CD4-positive, alpha-beta T cell (primary cell): Measurements from ENCODE around the gene ATG7. TPM values are rescaled to one million over a fixed set of nuclear protein-coding genes. Genes with fewer than 3 reads are reported as not detected.

Source experiments
- ATAC-seq: fragments of 200-7000 bp; cut with Tn5 transposase; one replicate; pipeline ENCODE4 v1.10.0; 2022; ENCODE audit warnings: mild to moderate bottlenecking; ENCODE audit not compliant: poor library complexity
- CTCF ChIA-PET: fragments of 350-600 bp; sonication (Branson Sonifier 250); formaldehyde crosslinking; loops from one replicate; lab custom pipeline; 2021; ENCODE audit warnings: antibody characterized with exemption, inconsistent platforms; lab: Charles Lee
- POLR2A ChIA-PET: fragments of 350-600 bp; sonication (Branson Sonifier 250); formaldehyde crosslinking; loops from one replicate; lab custom pipeline; 2021; ENCODE audit warnings: antibody characterized with exemption, inconsistent platforms; lab: Charles Lee
- DNase-seq, 14 experiments: peaks; one replicate each; pipeline ENCODE4 v3.0.0-alpha.2; 2013 to 2020; ENCODE audit warnings: mixed read lengths in 2 of 14
- H3K27ac ChIP-seq, 2 donors: one replicate each; pipeline versions ENCODE4 v1.5.1 to v1.7.0; 2013; ENCODE audit warnings: low read length in 2 of 2, low read depth in 1 of 2, mild to moderate bottlenecking in 1 of 2
- H3K27me3 ChIP-seq, 2 experiments: 1 replicate in 1 of 2; 2 replicates in 1 of 2; pipeline versions ENCODE4 v1.6.1 to v1.7.0; 2013; ENCODE audit warnings: low read length in 2 of 2, control low read depth in 1 of 2, mild to moderate bottlenecking in 1 of 2, moderate library complexity in 1 of 2; ENCODE audit not compliant: insufficient read depth in 2 of 2, control insufficient read depth in 1 of 2
- H3K36me3 ChIP-seq: one replicate; pipeline ENCODE4 v1.6.1; 2013; ENCODE audit warnings: low read length, control low read depth; ENCODE audit not compliant: insufficient read depth
- H3K4me1 ChIP-seq: one replicate; pipeline ENCODE4 v1.6.1; 2013; ENCODE audit warnings: low read length, control low read depth; ENCODE audit not compliant: insufficient read depth
- H3K4me3 ChIP-seq: one replicate; pipeline ENCODE4 v1.5.1; 2013; ENCODE audit warnings: mild to moderate bottlenecking, low read length, moderate library complexity
- H3K9me3 ChIP-seq, 2 experiments: 1 replicate in 1 of 2; 2 replicates in 1 of 2; pipeline versions ENCODE4 v1.6.1 to v1.7.0; 2013; ENCODE audit warnings: low read length in 2 of 2, mild to moderate bottlenecking in 2 of 2, control low read depth in 1 of 2, moderate library complexity in 1 of 2; ENCODE audit not compliant: control insufficient read depth in 1 of 2, insufficient read depth in 1 of 2
- H3K27ac Mint-ChIP-seq: one replicate; pipeline ENCODE4 v1.8.0; 2020; ENCODE audit warnings: mixed read lengths
- H3K27me3 Mint-ChIP-seq: one replicate; pipeline ENCODE4 v1.8.0; 2021; ENCODE audit warnings: mixed read lengths
- H3K36me3 Mint-ChIP-seq: one replicate; pipeline ENCODE4 v1.8.0; 2021; ENCODE audit warnings: low read depth, mixed read lengths
- H3K4me1 Mint-ChIP-seq: one replicate; pipeline ENCODE4 v1.8.0; 2021; ENCODE audit warnings: low read depth, mixed read lengths
- H3K4me3 Mint-ChIP-seq: one replicate; pipeline ENCODE4 v1.8.0; 2020; ENCODE audit warnings: mild to moderate bottlenecking, mixed read lengths
- H3K9me3 Mint-ChIP-seq: one replicate; pipeline ENCODE4 v1.8.0; 2020; ENCODE audit warnings: mixed read lengths
- intact Hi-C, 2 experiments: fragments of 100-400 bp; cut with DNase I in 1 of 2; cut with micrococcal nuclease in 1 of 2; formaldehyde crosslinking; loops; one replicate each; pipeline versions ENCODE4 v1.15.1 to v1.9.0; 2023 to 2025; cut with DNase I, micrococcal nuclease
- total RNA-seq, 174 experiments: library from RNA in 2 of 174; stranded (reverse) in 2 of 174; gene quantifications; one replicate each; pipeline ENCODE4 v1.2.3 and lab custom pipeline; 2021 to 2026
- TF ChIP-seq, protein P1 (sequence below): fragments of 200-600 bp; IDR thresholded peaks from one replicate; pipeline ENCODE4 v1.8.0; 2022; ENCODE audit warnings: antibody characterized with exemption, mild to moderate bottlenecking

Gene ATG7
- total RNA-seq, 2 experiments from 2014 or later, result 21.4 to 25.7 TPM

DNA sequence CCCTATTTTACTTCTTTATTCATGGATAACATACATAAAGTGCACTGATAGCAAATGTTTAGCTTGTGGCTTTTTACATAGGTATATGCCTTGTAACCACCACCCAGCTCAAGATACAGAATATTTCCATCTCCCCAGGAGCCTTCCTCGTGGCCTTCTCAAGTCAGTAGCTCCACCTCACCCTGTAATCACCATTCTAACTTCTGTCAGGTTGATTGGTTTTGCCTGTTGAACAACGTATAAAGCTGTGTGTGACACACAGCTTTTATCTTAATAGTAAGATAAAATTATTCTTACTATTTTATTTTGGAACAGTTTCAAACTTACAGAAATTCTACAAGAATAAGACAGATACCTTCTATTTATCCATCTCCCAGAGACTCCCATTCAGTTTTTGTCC is 13.3 kb downstream of the ATG7 start:
- Histone ChIP-seq H3K4me1 (peaks cover 18% of the 10 kb centered on the region), H3K36me3 (peaks cover 27% of the 10 kb centered on the region)

GRCh38 chr3:11287404-11287803 is 15.2 kb downstream of the ATG7 start:
- Mint-ChIP-seq H3K27me3 (no peaks in the 10 kb centered on the region), H3K36me3 (peaks cover 31% of the 10 kb centered on the region), H3K4me1 (peaks cover 58% of the 10 kb centered on the region), H3K4me3 (no peak overlapping the region), H3K9me3 (no peaks in the 10 kb centered on the region), H3K27ac (peak overlapping the region; percentile 88)
- Histone ChIP-seq H3K4me1 (peaks cover 35% of the 10 kb centered on the region), H3K36me3 (peaks cover 13% of the 10 kb centered on the region), H3K9me3 (no peaks in the 10 kb centered on the region), H3K27ac (peak overlapping the region in 1 of 2 donors; percentile 7), H3K27me3 (no peaks in the 10 kb centered on the region), H3K4me3 (no peak overlapping the region)
- no peak for DNase-seq
- TF ChIP-seq, protein P1, sequence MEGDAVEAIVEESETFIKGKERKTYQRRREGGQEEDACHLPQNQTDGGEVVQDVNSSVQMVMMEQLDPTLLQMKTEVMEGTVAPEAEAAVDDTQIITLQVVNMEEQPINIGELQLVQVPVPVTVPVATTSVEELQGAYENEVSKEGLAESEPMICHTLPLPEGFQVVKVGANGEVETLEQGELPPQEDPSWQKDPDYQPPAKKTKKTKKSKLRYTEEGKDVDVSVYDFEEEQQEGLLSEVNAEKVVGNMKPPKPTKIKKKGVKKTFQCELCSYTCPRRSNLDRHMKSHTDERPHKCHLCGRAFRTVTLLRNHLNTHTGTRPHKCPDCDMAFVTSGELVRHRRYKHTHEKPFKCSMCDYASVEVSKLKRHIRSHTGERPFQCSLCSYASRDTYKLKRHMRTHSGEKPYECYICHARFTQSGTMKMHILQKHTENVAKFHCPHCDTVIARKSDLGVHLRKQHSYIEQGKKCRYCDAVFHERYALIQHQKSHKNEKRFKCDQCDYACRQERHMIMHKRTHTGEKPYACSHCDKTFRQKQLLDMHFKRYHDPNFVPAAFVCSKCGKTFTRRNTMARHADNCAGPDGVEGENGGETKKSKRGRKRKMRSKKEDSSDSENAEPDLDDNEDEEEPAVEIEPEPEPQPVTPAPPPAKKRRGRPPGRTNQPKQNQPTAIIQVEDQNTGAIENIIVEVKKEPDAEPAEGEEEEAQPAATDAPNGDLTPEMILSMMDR, result no peak
- ATAC-seq, result no peak
- CTCF ChIA-PET, result no interaction called here
- POLR2A ChIA-PET, result interaction anchor here (0.5 to 2.5 kb wide), 2 partner anchors 14 to 18 kb away, joined by 3 to 16 read pairs; partner anchors contain the start of gene ATG7
- intact Hi-C loops, result no loop called here

More for the DNA sequence above, 13.3 kb downstream of the ATG7 start:
- Histone ChIP-seq H3K27ac (no peak overlapping the region), H3K4me3 (no peak overlapping the region), H3K9me3 (no peaks in the 10 kb centered on the region), H3K27me3 (no peaks in the 10 kb centered on the region)
- POLR2A ChIA-PET, result interaction anchor here (1.5 kb wide), 1 partner anchor 13 kb away, joined by 6 read pairs; the partner anchor contains the start of gene ATG7
- intact Hi-C loops, result no loop called here
- DNase-seq, result no peak
- no peak overlapping the region for H3K4me3 Mint-ChIP-seq
- no peak overlapping the region for H3K27ac Mint-ChIP-seq
- peaks cover 49% of the 10 kb centered on the region for H3K36me3 Mint-ChIP-seq
- no peaks in the 10 kb centered on the region for H3K9me3 Mint-ChIP-seq
- CTCF ChIA-PET, result no interaction called here
- peaks cover 47% of the 10 kb centered on the region for H3K4me1 Mint-ChIP-seq
- H3K27me3 Mint-ChIP-seq, result no peaks in the 10 kb centered on the region
- ATAC-seq, result no peak
- TF ChIP-seq, protein P1, result no peak

GRCh38 chr3:11288021-11288491 is 15.9 kb downstream of the ATG7 start:
- ATAC-seq, result no peak
- H3K4me1 Mint-ChIP-seq, result peaks cover 64% of the 10 kb centered on the region
- H3K9me3 Mint-ChIP-seq, result no peaks in the 10 kb centered on the region
- H3K4me3 ChIP-seq, result no peak overlapping the region
- no peaks in the 10 kb centered on the region for H3K27me3 Mint-ChIP-seq
- no peaks in the 10 kb centered on the region for H3K9me3 ChIP-seq
- no peak overlapping the region for H3K4me3 Mint-ChIP-seq
- POLR2A ChIA-PET, result interaction anchor here (0.5 to 2.5 kb wide), 2 partner anchors 15 to 17 kb away, joined by 3 to 16 read pairs; partner anchors contain the start of gene ATG7
- peak overlapping the region; percentile 7 to 11 for H3K27ac ChIP-seq
- DNase-seq, result no peak
- H3K36me3 Mint-ChIP-seq, result peaks cover 24% of the 10 kb centered on the region
- TF ChIP-seq, protein P1, result no peak
- H3K27me3 ChIP-seq, result no peaks in the 10 kb centered on the region
- peaks cover 35% of the 10 kb centered on the region for H3K4me1 ChIP-seq
- intact Hi-C loops, result no loop called here
- peaks cover 7% of the 10 kb centered on the region for H3K36me3 ChIP-seq
- CTCF ChIA-PET, result interaction anchor here (0.6 kb wide), 1 partner anchor 68 kb away, joined by 3 read pairs; no protein-coding TSS in a partner anchor
- peak overlapping the region; percentile 88 for H3K27ac Mint-ChIP-seq
